Fibroblast of lung (primary cell): ENCODE results near the gene KHK. TPM values are rescaled to one million over a fixed set of nuclear protein-coding genes. Genes with fewer than 3 reads are reported as not detected.
A peak's percentile ranks its signal among the peaks of the same experiment; 100 is the strongest.

Experiments used
- DNase-seq, 2 donors: peaks; one replicate each; pipeline versions ENCODE4 v3.0.0 to v3.0.0-alpha.2; 2010; ENCODE audit warnings: low read depth in 2 of 2
- H2AFZ ChIP-seq: 2 replicates; pipeline ENCODE4 v1.5.1; 2012; ENCODE audit warnings: low read length, control low read depth, inconsistent platforms
- H3K27ac ChIP-seq: 2 replicates; pipeline ENCODE4 v1.5.1; 2011; ENCODE audit warnings: low read length, control low read depth; ENCODE audit not compliant: insufficient read depth
- H3K27me3 ChIP-seq: 2 replicates; pipeline ENCODE4 v1.5.1; 2011; ENCODE audit warnings: mild to moderate bottlenecking, low read length; ENCODE audit not compliant: control insufficient read depth, insufficient read depth
- H3K36me3 ChIP-seq: 2 replicates; pipeline ENCODE4 v1.5.1; 2011; ENCODE audit warnings: low read length; ENCODE audit not compliant: control insufficient read depth, insufficient read depth
- H3K4me1 ChIP-seq: 2 replicates; pipeline ENCODE4 v1.5.1; 2011; ENCODE audit warnings: low read length; ENCODE audit not compliant: control insufficient read depth, insufficient read depth; ENCODE audit errors: extremely low read depth
- H3K4me2 ChIP-seq: 2 replicates; pipeline ENCODE4 v1.5.1; 2011; ENCODE audit warnings: low read length, control low read depth; ENCODE audit not compliant: insufficient read depth; ENCODE audit errors: extremely low read depth
- H3K4me3 ChIP-seq, 4 experiments: fragments of 200-600 bp in 1 of 4; sonication (generic) in 1 of 4; replicated peaks in 1 of 4; 2 replicates each; pipeline ENCODE4 v1.5.1; 2011 to 2016; ENCODE audit warnings: low read length in 4 of 4, low read depth in 3 of 4, mild to moderate bottlenecking in 3 of 4, control low read depth in 2 of 4, inconsistent platforms in 1 of 4, mixed read lengths in 1 of 4; ENCODE audit not compliant: insufficient read depth in 1 of 4; ENCODE audit errors: control extremely low read depth in 1 of 4
- H3K79me2 ChIP-seq: 2 replicates; pipeline ENCODE4 v1.5.1; 2012; ENCODE audit warnings: mild to moderate bottlenecking, low read length, inconsistent platforms; ENCODE audit not compliant: control insufficient read depth, insufficient read depth
- H3K9ac ChIP-seq: 2 replicates; pipeline ENCODE4 v1.5.1; 2011; ENCODE audit warnings: mild to moderate bottlenecking, low read length, control low read depth; ENCODE audit not compliant: insufficient read depth
- H3K9me3 ChIP-seq: 2 replicates; pipeline ENCODE4 v1.5.1; 2012; ENCODE audit warnings: low read depth, low read length; ENCODE audit not compliant: control insufficient read depth, insufficient read depth
- H4K20me1 ChIP-seq: 2 replicates; pipeline ENCODE4 v1.5.1; 2011; ENCODE audit warnings: low read length; ENCODE audit not compliant: control insufficient read depth, insufficient read depth; ENCODE audit errors: extremely low read depth
- EZH2 ChIP-seq: IDR thresholded peaks from 2 replicates; pipeline ENCODE4 v1.5.1; 2012; ENCODE audit warnings: low read length, control low read depth, mild to moderate bottlenecking; ENCODE audit errors: missing control alignments
- polyA plus RNA-seq, 2 donors: library from polyadenylated mRNA; depleted of rRNA in 1 of 2; stranded (reverse) in 1 of 2; unstranded in 1 of 2; fragments of >200 nt; gene quantifications; 2 replicates each; pipeline ENCODE4 v1.2.1, GENCODE V29; 2011 to 2012; ENCODE audit warnings: missing spikeins in 1 of 2
- total RNA-seq: library from RNA; depleted of rRNA; stranded (reverse); fragments of >200 nt; gene quantifications from 2 replicates; pipeline ENCODE4 v1.2.1, GENCODE V29; 2014
- TF ChIP-seq, protein P1 (sequence below), 2 donors: IDR thresholded peaks in 1 of 2; conservative IDR thresholded peaks in 1 of 2; 1 replicate in 1 of 2; 2 replicates in 1 of 2; pipeline ENCODE4 v1.5.1; 2011 to 2012; ENCODE audit warnings: low read length in 2 of 2, control low read depth in 1 of 2, inconsistent platforms in 1 of 2, low read depth in 1 of 2, mild to moderate bottlenecking in 1 of 2

KHK gene
- total and polyA plus RNA-seq, 2 donors (not counting 1 experiment from before 2014, with no cell fraction given), result 0.17 to 1.3 TPM

DNA sequence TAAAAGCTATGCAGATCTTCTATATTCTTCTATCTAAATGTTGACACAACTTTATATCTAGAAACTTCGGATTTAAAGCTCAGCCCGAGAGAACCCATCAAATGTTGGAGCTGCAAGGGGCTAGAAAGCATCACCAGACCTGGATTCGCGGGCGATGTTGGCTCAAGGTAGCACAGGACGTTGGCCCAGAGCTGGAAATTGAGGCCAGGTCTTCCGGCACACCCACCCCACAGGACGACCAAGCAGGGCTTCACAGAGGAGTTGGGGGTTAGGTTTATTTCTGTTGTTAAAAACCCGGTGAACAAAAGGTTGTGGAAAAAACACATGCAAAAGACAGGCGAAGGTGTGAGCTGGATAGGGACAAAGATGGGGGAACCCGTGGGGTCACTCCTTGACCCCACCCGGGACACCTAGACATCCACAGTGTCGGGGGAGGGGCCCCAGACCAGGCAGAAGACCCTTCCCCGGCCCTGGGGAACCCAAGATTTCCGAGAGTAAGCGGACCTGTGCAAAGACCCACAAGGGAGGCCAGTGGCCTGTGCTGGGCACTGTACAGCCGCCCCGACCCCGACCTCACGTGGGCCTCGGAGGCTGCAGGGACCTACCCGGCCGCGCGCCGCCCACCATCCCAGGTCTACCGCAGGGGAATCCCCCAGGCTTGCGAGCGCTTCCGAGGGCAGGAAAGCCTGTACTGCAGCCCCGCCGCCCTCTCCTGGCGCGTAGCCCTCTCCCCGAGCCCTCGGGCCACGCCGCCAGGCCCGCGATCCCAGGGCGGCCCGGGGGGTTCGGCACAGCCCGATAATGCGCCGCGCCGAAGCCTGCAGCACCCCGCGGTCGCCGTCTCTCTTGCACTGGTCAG is 36.9 kb upstream of the KHK start:
- Histone ChIP-seq H3K36me3 (no peaks in the 10 kb centered on the region), H3K27me3 (no peaks in the 10 kb centered on the region), H2AFZ (peak overlapping the region; percentile 6), H3K79me2 (no peaks in the 10 kb centered on the region), H3K4me2 (peak overlapping the region; percentile 79), H3K4me3 (peak overlapping the region; percentile 48 to 77 (median 61)), H3K27ac (peak overlapping the region; percentile 56), H3K4me1 (peaks cover 4% of the 10 kb centered on the region), H3K9ac (peak overlapping the region; percentile 45), H4K20me1 (no peaks in the 10 kb centered on the region), H3K9me3 (no peaks in the 10 kb centered on the region)
- TF ChIP-seq, protein P1, sequence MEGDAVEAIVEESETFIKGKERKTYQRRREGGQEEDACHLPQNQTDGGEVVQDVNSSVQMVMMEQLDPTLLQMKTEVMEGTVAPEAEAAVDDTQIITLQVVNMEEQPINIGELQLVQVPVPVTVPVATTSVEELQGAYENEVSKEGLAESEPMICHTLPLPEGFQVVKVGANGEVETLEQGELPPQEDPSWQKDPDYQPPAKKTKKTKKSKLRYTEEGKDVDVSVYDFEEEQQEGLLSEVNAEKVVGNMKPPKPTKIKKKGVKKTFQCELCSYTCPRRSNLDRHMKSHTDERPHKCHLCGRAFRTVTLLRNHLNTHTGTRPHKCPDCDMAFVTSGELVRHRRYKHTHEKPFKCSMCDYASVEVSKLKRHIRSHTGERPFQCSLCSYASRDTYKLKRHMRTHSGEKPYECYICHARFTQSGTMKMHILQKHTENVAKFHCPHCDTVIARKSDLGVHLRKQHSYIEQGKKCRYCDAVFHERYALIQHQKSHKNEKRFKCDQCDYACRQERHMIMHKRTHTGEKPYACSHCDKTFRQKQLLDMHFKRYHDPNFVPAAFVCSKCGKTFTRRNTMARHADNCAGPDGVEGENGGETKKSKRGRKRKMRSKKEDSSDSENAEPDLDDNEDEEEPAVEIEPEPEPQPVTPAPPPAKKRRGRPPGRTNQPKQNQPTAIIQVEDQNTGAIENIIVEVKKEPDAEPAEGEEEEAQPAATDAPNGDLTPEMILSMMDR (conservative IDR thresholded peaks at IDR 0.05 in 1 of 2, IDR thresholded peaks at IDR 0.05 in 1 of 2; ENCODE audit: low read depth in 1 of 2, low read length in 2 of 2), result no peak
- no peak for TF ChIP-seq EZH2
- no peak for DNase-seq

DNA sequence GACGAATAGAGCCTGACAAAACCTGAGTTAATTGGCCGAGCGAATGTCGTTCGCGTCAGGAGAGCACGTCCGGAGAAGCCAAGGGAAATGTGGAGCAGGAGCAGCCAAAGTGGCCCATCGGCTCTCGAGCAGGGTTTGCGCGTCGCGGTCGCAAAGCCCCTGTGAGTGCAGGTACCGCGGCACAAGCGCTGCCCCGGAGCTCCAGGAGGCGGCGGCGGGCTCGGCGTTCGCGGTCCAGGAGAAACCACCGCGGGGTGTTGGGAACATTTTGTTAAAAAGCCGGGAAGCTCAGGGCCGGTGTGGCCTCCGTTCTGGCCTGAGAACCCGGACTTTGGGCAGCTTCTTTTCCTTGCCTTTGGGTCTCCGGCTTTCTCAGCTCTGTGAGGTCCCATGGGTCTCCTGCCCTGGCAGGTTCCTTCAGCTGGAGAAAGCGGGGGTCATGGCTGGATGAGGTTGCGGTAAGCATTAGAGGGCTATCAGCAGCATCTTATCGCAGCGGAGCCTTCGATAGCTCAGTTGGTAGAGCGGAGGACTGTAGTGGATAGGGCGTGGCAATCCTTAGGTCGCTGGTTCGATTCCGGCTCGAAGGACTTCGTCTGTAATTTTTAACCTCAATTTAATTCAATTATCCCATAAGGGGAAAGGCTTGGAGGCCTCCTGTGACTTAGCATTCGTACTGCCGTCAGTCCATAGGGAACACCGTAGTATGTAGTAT is 36.1 kb upstream of the KHK start:
- Histone ChIP-seq H3K27me3 (no peaks in the 10 kb centered on the region), H3K9me3 (no peaks in the 10 kb centered on the region), H3K9ac (peak overlapping the region; percentile 45), H3K4me2 (peak overlapping the region; percentile 79), H2AFZ (peak overlapping the region; percentile 6), H4K20me1 (no peaks in the 10 kb centered on the region), H3K27ac (peak overlapping the region; percentile 83), H3K36me3 (peaks cover 2% of the 10 kb centered on the region), H3K4me1 (peaks cover 4% of the 10 kb centered on the region), H3K79me2 (no peaks in the 10 kb centered on the region), H3K4me3 (peak overlapping the region; percentile 66 to 84 (median 76))
- TF ChIP-seq, protein P1 (conservative IDR thresholded peaks at IDR 0.05 in 1 of 2, IDR thresholded peaks at IDR 0.05 in 1 of 2; ENCODE audit: low read depth in 1 of 2, low read length in 2 of 2), result peak; percentile 37 to 40
- peak; percentile 49 for TF ChIP-seq EZH2
- peak; percentile 94 to 99 for DNase-seq
